HG03432 (cell line): ENCODE measurements around the gene ARL5C.

Experiments used
- ATAC-seq: cut with Tn5 transposase; IDR thresholded peaks from one replicate; pipeline ENCODE4 v1.9.1; 2021; ENCODE audit warnings: mild to moderate bottlenecking, moderate library complexity; ENCODE audit not compliant: unreplicated experiment

ARL5C gene

GRCh38 chr17:39108461-39109375 is 57.2 kb downstream of the ARL5C start:
- no peak for ATAC-seq

- ATAC-seq = no peak
Observed at GRCh38 chr17:39107973-39108372, 58.0 kb downstream of the ARL5C start.

- no peak for ATAC-seq
Observed at GRCh38 chr17:39107155-39107554, 58.8 kb downstream of the ARL5C start.
